DMS 273 (cell line): ENCODE data around the gene FAM117B.
"Not testable (repeated sequence)": the region's sequence is repeated elsewhere in the genome, so short reads cannot be mapped to it uniquely, and the experiment has no call there.

Experiments
- DNase-seq: peaks from one replicate; lab custom pipeline; 2025; ENCODE audit not compliant: unreplicated experiment; lab: John Stamatoyannopoulos, UW

Gene FAM117B

DNA sequence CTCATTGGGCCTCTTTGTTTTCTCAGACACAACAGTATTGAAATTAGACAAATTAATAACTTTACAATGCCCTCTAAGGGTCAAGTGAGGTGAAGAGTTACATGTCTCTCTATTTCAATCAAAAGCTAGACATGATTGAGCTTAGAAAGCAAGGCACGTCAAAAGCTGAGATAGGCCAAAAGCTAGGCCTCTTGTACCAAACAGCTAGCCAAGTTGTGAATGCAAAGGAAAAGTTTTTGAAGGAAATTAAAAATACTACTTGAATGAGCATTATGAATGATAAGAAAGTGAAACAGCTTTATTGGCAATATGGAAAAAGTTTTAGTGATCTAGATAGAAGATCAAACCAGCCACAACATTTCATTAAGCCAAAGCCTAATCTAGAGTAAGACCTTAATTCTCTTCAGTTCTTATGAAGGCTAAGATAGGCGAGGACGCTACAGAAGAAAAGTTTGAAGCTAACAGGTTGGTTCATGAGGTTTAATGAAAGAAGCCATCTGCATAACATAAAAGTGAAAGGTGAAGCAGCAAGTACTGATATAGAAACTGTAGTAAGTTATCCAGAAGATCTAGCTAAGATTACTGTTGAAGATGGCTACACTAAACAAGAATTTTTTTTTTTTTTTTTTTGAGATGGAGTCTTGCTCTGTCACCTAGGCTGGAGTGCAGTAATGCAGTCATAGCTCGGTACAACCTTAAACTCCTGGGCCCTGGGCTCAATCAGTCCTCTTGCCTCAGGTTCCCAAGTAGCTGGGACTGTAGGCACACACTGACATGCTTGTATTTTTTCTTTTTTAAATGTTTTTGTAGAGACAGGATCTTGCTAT, 65.5 kb downstream of the FAM117B start:
- no peak for DNase-seq

DNA sequence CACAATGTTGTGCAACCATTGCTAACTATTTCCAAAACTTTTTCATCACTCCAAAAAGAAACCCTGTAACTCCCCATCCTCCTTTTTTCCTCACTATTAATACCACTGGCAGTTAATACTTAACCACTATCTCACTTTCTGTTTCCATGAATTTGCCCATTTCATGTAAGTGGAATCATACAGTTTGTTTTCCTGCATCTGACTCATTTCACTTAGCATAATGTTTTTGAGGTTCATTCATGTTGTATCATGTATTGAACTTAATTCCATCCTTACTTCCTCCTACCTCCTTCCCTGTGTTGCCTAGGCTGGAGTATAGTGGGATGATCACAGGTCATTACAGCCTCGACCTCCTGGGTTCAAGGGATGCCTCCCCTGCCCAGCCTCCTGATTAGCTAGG, 68.3 kb downstream of the FAM117B start:
- DNase-seq, result no peak

GRCh38 chr2:202704248-202704647, 69.5 kb downstream of the FAM117B start:
- DNase-seq, result no peak

GRCh38 chr2:202705446-202706020, 70.8 kb downstream of the FAM117B start:
- no peak for DNase-seq

- DNase-seq, result not testable (repeated sequence)
These were observed 80.5 kb downstream of the FAM117B start for GRCh38 chr2:202714971-202715935.

DNA sequence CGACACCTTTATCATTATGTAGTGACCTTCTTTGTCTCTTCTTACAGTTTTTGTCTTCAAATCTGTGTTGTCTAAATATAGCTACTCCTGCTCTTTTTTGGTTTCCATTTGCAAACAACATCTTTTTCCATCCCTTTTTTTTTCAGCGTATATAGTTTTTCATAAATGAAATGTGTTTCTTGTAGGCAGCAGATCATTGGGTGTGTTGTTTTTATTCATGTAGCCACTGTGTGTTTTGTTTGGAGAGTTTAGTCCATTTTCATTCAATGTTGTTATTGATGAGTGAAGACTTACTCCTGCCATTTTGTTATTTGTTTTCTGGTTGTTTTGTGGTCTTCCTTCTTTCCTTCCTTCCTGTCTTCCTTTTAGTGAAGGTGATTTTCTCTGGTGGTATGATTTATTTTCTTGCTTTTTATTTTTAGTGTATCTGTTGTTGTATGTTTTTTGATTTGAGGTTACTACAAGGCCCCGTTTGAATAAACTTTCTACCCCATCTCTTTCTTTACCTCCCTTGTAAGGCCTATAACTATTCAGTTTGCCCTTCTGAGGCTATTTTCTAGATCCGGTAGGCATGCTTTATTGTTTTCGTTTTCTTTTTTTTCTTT, 81.4 kb downstream of the FAM117B start:
- no peak for DNase-seq

DNA sequence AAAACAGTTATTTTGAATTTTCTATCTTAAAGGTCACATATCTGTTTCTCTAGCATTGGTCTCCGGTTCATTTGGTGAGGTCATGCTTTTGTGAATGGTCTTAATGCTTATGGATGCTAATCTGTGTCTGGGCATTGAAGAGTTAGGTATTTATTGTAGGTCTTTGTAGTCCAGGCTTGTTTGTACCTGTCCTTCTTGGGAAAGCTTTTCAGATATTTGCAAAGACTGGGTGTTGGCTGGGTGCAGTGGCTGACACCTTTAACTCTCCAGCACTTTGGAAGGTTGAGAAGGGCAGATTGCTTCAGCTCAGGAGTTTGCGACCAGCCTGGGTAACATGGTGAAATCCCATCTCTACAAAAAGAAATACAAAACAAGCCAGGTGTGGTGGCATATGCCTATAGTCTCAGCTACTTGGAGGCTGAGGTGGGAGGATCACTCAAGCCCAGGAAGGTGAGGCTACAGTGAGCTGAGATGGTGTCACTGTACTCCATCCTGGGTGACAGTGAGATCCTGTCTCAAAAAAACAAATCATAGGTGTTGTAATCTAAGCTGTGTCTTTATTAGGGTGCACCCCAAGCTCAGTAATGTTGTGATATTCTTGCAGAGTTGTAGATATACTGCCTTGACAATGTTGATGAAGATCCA, 82.3 kb downstream of the FAM117B start:
- DNase-seq, result no peak

GRCh38 chr2:202717598-202718310, 83.0 kb downstream of the FAM117B start:
- no peak for DNase-seq

- peak; percentile 4 for DNase-seq
These were observed 83.8 kb downstream of the FAM117B start for GRCh38 chr2:202718614-202719013.

- DNase-seq, result no peak
These were observed 85.5 kb downstream of the FAM117B start for GRCh38 chr2:202720226-202720625.

DNA sequence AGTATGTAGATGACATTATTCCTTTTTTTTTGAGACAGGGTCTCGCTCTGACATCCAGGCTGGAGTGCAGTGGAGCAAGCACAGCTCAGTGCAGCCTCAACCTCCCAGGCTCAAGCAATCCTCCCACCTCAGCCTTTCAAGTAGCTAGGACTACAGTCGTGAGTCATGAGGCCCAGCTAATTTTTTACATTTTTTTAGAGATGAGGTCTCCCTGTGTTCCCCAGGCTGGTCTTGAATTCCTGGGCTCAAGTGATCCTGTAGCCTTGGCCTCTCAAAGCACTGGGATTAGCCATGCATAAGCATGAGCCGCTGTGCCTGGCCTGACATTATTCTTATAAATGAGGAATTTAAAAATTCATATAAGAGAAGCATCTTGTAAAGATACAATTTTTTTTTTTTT, 86.9 kb downstream of the FAM117B start:
- DNase-seq, result no peak

GRCh38 chr2:202723746-202724145, 89.0 kb downstream of the FAM117B start:
- no peak for DNase-seq

- no peak for DNase-seq
These were observed 91.3 kb downstream of the FAM117B start for GRCh38 chr2:202726070-202726469.

DNA sequence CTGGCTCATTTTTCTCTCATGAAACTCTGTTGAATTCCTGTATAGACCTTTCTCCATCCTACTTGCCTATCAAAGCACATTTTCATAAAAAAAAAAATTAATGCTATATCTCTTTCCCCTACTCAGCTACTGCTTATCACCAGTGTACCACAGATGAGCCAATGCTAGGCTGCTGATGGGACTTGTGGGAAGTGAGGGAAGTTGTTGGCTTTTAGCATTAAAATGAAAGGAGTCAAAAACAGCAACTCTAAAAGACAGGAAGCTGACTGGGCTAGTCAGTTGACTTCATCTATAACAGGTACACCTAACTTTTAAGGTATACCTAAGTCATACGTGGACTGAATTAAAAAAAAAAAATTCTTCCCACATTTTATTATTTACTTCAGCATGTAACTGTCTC, 102.1 kb downstream of the FAM117B start:
- DNase-seq, result no peak

GRCh38 chr2:202743613-202744012, 108.8 kb downstream of the FAM117B start:
- DNase-seq, result no peak

- no peak for DNase-seq
These were observed 114.7 kb downstream of the FAM117B start for GRCh38 chr2:202749477-202749876.

DNA sequence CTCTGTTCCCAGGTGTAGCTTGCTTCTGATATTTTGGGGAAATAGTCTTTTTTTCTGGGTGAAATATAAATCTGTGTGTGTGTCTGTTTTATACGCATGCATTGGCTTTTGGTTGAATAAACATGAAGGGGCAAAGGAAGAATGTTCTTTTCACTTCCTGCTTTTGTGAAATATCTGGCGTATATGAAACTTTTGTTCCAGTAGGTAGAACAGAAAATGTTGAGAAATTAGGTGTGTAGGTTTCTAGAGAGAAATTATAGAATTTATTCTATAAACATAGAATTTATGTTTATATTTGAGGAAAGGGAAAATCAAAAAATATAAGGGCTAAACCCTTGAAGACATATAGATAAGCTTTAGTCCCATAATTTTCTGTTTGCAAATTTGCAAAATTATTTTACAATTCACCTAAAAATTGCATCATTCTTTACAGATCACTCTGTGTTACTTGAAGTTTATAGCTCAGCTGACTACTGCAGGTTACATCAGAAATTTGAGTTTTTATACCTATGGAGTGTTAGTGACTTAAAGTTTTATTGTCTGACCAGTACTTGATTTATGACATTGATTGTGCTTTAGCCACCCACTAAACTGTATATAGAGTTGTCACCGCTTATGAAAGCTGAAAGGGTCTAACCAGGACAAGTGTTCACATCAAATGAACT, 116.1 kb downstream of the FAM117B start:
- no peak for DNase-seq

DNA sequence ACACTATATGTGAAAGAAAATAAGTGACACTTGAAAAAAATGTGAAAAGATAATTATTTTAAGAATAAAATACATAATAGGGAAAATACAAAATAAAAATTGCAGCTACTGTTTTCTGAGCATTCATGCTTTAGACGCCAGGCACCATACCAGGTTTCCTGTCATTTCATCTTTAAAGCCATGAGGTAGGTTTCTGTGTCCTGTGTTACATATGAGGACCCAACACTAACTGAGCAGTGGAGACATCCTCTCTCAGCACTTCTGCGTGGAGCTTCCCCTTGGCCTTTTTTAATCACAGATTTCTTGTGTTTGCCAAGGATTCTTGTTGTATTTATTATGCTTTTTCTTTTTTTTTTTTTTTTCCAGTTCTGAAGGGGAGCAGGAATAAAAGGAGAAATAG, 117.3 kb downstream of the FAM117B start:
- no peak for DNase-seq

GRCh38 chr2:202754936-202755335, 120.2 kb downstream of the FAM117B start:
- DNase-seq, result no peak
